ENCODE measurements around the gene KIAA1671. TPM values are rescaled to one million over a fixed set of nuclear protein-coding genes. Genes with fewer than 3 reads are reported as not detected.
A peak's percentile ranks its signal among the peaks of the same experiment; 100 is the strongest.

The KIAA1671 gene
- polyA plus RNA-seq, 4 donors = 7.0 to 24.3 (median 14.7) TPM

DNA sequence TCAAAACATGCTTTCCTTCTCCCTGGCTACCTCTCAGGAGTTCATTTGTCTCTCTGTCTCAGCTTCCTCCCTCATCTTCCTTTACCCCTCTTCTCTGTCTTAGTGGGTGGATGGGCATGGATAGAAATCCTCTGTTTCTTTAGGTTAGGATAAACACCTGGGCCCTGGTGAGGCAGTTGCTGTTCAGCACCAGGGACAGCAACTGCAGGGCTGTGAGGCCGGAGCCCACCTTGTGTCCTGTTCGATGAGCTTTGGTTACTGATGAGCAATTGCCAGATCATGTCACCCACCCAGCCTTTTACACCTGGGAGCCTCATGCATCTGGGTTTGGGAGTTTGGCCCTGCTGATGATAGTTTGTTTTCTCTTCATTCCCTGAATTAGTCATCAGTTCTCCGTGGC lies 241.0 kb downstream of the KIAA1671 start:
- WGBS, 3 donors = 72 to 95% (median 86%) methylated on average over 3 of the region's 3 CpGs
- Histone ChIP-seq H3K4me1 (ENCODE audit: control insufficient read depth in 3 of 3, insufficient read depth in 2 of 3, low read depth in 1 of 3, low read length in 2 of 3) (no peaks in the 10 kb centered on the region), H3K4me3 (ENCODE audit: low read depth in 1 of 3, low read length in 3 of 3) (no peak overlapping the region), H3K36me3 (ENCODE audit: control insufficient read depth in 3 of 3, insufficient read depth in 2 of 3, low read depth in 1 of 3, low read length in 3 of 3) (peaks cover 0 to 48% (median 12%) of the 10 kb centered on the region in 3 donors), H3K9me3 (ENCODE audit: control insufficient read depth in 2 of 2, insufficient read depth in 1 of 2, low read depth in 1 of 2, low read length in 1 of 2) (no peaks in the 10 kb centered on the region), H3K27me3 (ENCODE audit: control insufficient read depth in 3 of 3, insufficient read depth in 3 of 3, low read length in 3 of 3) (no peaks in the 10 kb centered on the region), H3K27ac (ENCODE audit: low read depth in 1 of 3, low read length in 2 of 3) (peak overlapping the region in 1 of 3 donors; percentile 14)
- DNase-seq (peak in 1 of 2 donors; percentile 29), FAIRE-seq (no peak)

DNA sequence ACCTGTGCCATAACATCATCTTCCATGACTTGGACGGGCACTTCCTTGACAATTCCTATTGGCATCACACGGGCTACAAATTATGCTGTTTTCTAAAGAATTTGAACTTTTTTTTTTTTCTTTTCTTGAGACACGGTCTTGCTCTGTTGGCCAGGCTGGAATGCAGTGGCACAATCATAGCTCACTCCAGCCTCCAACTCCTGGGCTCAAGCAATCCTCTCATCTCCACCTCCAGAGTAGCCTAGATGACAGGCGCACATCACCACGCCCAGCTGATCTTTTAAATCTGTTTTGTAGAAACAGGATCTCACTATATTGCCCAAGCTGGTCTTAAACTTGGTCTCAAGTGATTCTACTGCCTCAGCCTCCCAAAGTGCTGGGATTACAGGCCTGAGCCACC lies 243.8 kb downstream of the KIAA1671 start:
- peaks cover 0 to 41% (median 12%) of the 10 kb centered on the region in 3 donors for H3K36me3 ChIP-seq (ENCODE audit: control insufficient read depth in 3 of 3, insufficient read depth in 2 of 3, low read depth in 1 of 3, low read length in 3 of 3)

DNA sequence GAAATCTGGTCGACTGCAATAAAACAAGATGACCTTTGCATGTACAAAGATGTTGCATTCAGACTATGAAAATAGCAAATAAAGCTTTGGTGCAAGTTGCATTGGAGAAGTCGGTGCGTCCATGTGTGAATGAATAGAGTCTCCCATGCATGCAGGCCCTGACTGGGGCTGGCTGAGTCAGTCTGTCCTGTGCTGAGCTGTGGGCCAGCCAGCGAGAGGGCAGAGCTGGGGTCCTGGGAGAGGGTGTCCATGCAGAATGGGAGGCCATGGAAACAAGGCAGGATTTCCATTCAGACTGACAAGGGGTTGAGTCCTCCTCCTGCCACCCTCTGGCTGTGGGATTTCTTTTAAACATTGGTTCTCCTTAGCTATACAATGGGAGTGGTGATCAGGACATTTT lies 244.8 kb downstream of the KIAA1671 start:
- DNase-seq = no peak
- Histone ChIP-seq H3K9me3 (ENCODE audit: control insufficient read depth in 2 of 2, insufficient read depth in 1 of 2, low read depth in 1 of 2, low read length in 1 of 2) (no peaks in the 10 kb centered on the region), H3K27me3 (ENCODE audit: control insufficient read depth in 3 of 3, insufficient read depth in 3 of 3, low read length in 3 of 3) (no peaks in the 10 kb centered on the region), H3K27ac (ENCODE audit: low read depth in 1 of 3, low read length in 2 of 3) (no peak overlapping the region), H3K4me3 (ENCODE audit: low read depth in 1 of 3, low read length in 3 of 3) (no peak overlapping the region), H3K36me3 (ENCODE audit: control insufficient read depth in 3 of 3, insufficient read depth in 2 of 3, low read depth in 1 of 3, low read length in 3 of 3) (peaks cover 0 to 40% (median 12%) of the 10 kb centered on the region in 3 donors), H3K4me1 (ENCODE audit: control insufficient read depth in 3 of 3, insufficient read depth in 2 of 3, low read depth in 1 of 3, low read length in 2 of 3) (no peaks in the 10 kb centered on the region)
- FAIRE-seq = no peak
- WGBS, 3 donors = 82 to 88% (median 87%) methylated on average over 4 of the region's 4 CpGs

More for the DNA sequence above, 243.8 kb downstream of the KIAA1671 start:
- FAIRE-seq (no peak), DNase-seq (no peak)
- WGBS, 3 donors = 91 to 95% (median 92%) methylated on average over 5 of the region's 5 CpGs
- H3K27ac ChIP-seq (ENCODE audit: low read depth in 1 of 3, low read length in 2 of 3) = no peak overlapping the region
- no peak overlapping the region for H3K4me3 ChIP-seq (ENCODE audit: low read depth in 1 of 3, low read length in 3 of 3)
- H3K9me3 ChIP-seq (ENCODE audit: control insufficient read depth in 2 of 2, insufficient read depth in 1 of 2, low read depth in 1 of 2, low read length in 1 of 2) = no peaks in the 10 kb centered on the region
- no peaks in the 10 kb centered on the region for H3K27me3 ChIP-seq (ENCODE audit: control insufficient read depth in 3 of 3, insufficient read depth in 3 of 3, low read length in 3 of 3)
- no peaks in the 10 kb centered on the region for H3K4me1 ChIP-seq (ENCODE audit: control insufficient read depth in 3 of 3, insufficient read depth in 2 of 3, low read depth in 1 of 3, low read length in 2 of 3)

DNA sequence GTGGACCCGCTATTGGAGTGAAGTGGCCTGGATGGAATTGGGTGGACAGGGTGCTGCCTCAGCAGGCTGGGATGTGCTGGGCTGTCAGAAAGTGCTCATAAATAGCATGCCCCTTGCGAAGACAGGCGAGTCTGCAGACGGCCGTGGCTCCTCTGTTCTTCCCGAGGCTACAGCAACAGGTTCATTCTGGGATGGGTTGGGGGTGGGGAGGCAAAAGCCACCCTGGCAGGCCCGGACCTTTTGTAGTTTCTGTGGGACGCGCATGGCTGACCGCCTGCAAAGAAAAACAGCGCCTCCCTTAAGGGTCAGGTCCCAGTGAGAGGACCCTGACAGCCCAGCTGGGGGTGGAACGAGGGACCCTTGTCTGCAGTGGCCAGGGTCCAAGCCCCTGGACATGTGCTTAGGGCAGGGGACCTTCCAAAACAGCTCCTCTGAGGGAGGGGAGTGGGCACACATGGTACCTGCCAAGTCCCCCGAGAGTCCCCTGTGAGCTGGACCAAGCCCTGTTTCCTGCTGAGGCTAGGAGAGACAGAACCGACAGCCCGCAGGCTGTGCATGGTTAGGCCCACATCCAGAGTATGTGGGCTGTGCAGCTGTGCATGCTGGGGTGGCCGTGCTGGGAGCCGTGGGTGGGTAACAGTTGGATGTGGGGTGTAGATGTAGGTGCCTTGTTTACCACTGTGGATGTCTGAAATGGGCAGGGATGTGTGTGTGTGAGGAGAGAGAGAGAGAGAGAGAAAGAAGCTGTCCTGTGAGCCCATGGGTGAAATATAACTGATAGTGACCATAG lies 247.4 kb downstream of the KIAA1671 start, which contains the start of gene CRYBB3:
Gene CRYBB3, plus strand, starts transcription at position 128 of the 790 bp plus-strand sequence. CDS start 1,539 bp downstream, outside the sequence.
- no peak for FAIRE-seq
- 76 to 85% (median 79%) methylated on average over 17 of the region's 17 CpGs for WGBS, 3 donors
- H3K4me3 ChIP-seq (ENCODE audit: low read depth in 1 of 3, low read length in 3 of 3) = no peak within 1 kb of the TSS
- H3K36me3 ChIP-seq (ENCODE audit: control insufficient read depth in 3 of 3, insufficient read depth in 2 of 3, low read depth in 1 of 3, low read length in 3 of 3) = peaks cover 0 to 40% (median 12%) of the 10 kb centered on the region in 3 donors
- no peak within 1 kb of the TSS for H3K27ac ChIP-seq (ENCODE audit: low read depth in 1 of 3, low read length in 2 of 3)
- H3K27me3 ChIP-seq (ENCODE audit: control insufficient read depth in 3 of 3, insufficient read depth in 3 of 3, low read length in 3 of 3) = no peaks in the 10 kb centered on the region
- H3K9me3 ChIP-seq (ENCODE audit: control insufficient read depth in 2 of 2, insufficient read depth in 1 of 2, low read depth in 1 of 2, low read length in 1 of 2) = no peaks in the 10 kb centered on the region
- DNase-seq = no peak
- H3K4me1 ChIP-seq (ENCODE audit: control insufficient read depth in 3 of 3, insufficient read depth in 2 of 3, low read depth in 1 of 3, low read length in 2 of 3) = no peaks in the 10 kb centered on the region

DNA sequence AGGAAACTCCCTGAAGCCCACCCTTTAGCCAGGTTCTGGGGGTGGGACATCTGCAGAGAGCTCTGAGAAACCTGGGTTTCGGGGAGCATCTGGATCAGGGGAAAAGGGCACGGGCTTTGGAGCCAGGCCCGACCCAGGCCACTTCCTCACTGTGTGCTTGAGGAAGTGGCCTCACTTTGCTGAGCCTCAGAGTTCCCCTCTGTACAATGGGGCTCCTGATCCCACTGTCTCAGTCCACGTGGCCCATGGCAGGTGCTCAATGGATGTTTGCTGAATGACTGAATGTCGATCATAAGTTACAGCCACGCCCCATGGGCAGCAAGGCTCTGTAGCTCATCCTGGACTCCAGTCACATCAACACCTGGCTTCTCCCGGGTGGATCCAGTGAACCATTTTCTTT lies 248.5 kb downstream of the KIAA1671 start:
- DNase-seq = no peak
- no peak overlapping the region for H3K27ac ChIP-seq (ENCODE audit: low read depth in 1 of 3, low read length in 2 of 3)
- FAIRE-seq = no peak

DNA sequence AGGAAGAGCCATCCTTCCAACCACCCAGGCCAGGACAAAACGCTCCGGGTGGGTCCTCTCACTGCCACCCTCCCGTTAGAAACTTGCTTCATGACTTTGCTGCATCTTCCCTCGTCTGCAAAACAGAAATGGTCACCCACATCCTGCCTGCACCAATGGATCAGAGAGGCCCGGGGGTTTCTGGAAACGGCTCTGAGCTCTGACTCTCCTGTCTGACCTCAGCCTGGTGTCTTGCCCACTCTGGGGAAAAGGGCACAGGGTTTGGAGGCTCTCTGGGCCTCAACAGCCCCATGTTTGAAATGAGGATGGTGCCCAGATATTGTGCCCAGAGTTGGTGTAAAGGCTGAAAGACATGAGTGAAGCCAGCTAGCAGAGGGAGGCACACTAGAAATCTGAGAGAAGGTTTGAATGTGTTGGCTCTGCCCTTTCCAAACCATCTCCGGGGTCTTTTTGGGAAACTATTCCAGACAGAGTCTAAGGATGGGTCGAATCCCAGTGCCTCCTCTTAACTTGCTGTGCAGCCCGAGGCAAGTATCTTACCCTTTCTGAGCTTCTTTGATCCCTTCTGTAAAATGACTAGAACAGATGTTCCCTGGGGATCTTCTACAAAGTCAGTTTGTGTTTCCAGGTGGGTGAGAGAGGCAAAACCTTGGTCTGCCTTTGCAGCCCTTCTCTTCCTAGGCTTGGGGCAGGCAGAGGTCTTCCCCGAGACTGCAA lies 249.2 kb downstream of the KIAA1671 start:
- 68 to 77% (median 71%) methylated on average over 10 of the region's 10 CpGs for WGBS, 3 donors
- FAIRE-seq (no peak), DNase-seq (no peak)
- no peaks in the 10 kb centered on the region for H3K9me3 ChIP-seq (ENCODE audit: control insufficient read depth in 2 of 2, insufficient read depth in 1 of 2, low read depth in 1 of 2, low read length in 1 of 2)
- H3K27ac ChIP-seq (ENCODE audit: low read depth in 1 of 3, low read length in 2 of 3) = no peak overlapping the region
- no peak overlapping the region for H3K4me3 ChIP-seq (ENCODE audit: low read depth in 1 of 3, low read length in 3 of 3)
- no peaks in the 10 kb centered on the region for H3K27me3 ChIP-seq (ENCODE audit: control insufficient read depth in 3 of 3, insufficient read depth in 3 of 3, low read length in 3 of 3)
- H3K36me3 ChIP-seq (ENCODE audit: control insufficient read depth in 3 of 3, insufficient read depth in 2 of 3, low read depth in 1 of 3, low read length in 3 of 3) = peaks cover 0 to 31% (median 6%) of the 10 kb centered on the region in 3 donors
- H3K4me1 ChIP-seq (ENCODE audit: control insufficient read depth in 3 of 3, insufficient read depth in 2 of 3, low read depth in 1 of 3, low read length in 2 of 3) = no peaks in the 10 kb centered on the region

More for the DNA sequence above, 248.5 kb downstream of the KIAA1671 start:
- no peaks in the 10 kb centered on the region for H3K27me3 ChIP-seq (ENCODE audit: control insufficient read depth in 3 of 3, insufficient read depth in 3 of 3, low read length in 3 of 3)
- no peaks in the 10 kb centered on the region for H3K9me3 ChIP-seq (ENCODE audit: control insufficient read depth in 2 of 2, insufficient read depth in 1 of 2, low read depth in 1 of 2, low read length in 1 of 2)
- no peak overlapping the region for H3K4me3 ChIP-seq (ENCODE audit: low read depth in 1 of 3, low read length in 3 of 3)
- H3K36me3 ChIP-seq (ENCODE audit: control insufficient read depth in 3 of 3, insufficient read depth in 2 of 3, low read depth in 1 of 3, low read length in 3 of 3) = peaks cover 0 to 37% (median 6%) of the 10 kb centered on the region in 3 donors
- 62 to 70% (median 69%) methylated on average over 7 of the region's 7 CpGs for WGBS, 3 donors
- no peaks in the 10 kb centered on the region for H3K4me1 ChIP-seq (ENCODE audit: control insufficient read depth in 3 of 3, insufficient read depth in 2 of 3, low read depth in 1 of 3, low read length in 2 of 3)

DNA sequence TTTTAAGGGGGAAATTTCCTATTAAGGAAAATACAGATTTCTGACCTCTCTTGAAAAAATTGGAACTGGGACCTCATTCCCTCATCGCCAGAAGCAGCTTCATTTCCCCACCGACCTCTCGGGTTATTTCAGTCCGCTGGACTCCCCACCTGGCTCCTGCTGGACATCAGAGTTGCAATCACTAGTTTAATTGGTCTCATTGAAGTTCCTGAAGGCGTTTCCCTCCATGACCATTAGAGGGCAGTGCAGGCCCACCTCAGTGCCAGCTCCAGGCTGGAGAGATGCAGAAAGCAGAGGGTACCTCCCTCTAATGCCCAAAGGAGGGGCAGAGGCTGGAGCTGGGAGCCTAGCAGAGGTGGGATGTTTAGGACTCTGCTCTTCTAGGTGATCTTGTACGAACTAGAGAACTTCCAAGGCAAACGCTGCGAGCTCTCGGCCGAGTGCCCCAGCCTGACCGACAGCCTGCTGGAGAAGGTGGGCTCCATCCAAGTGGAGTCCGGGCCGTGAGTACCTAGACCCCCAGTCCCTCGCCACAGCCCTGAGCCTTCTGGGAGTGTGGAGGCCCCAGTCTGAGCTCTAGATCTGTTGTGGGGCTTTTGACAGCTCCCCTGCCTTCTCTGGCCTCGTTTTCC lies 249.9 kb downstream of the KIAA1671 start:
- peaks cover 0 to 29% (median 5%) of the 10 kb centered on the region in 3 donors for H3K36me3 ChIP-seq (ENCODE audit: control insufficient read depth in 3 of 3, insufficient read depth in 2 of 3, low read depth in 1 of 3, low read length in 3 of 3)
- FAIRE-seq = no peak
- 56 to 64% (median 60%) methylated on average over 15 of the region's 15 CpGs for WGBS, 3 donors

DNA sequence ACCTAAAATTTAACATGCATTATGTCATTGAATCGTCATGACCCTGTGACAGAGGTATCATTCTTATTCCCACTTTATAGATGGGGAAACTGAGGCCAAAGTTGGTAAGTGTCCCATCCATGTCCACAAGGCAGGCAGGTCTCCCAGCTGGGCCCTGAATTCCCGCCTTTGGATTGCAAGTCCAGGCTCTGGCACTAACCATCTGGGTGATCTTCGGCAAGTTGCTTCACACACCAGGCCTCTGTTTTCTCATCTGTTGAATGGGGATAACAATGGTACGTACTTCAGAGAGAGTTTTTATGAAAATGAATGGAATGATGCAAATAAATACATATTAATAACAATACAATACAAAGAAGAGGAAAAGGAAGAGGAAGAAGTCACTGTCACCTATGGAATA lies 250.6 kb downstream of the KIAA1671 start:
- Histone ChIP-seq H3K27me3 (ENCODE audit: control insufficient read depth in 3 of 3, insufficient read depth in 3 of 3, low read length in 3 of 3) (no peaks in the 10 kb centered on the region), H3K4me1 (ENCODE audit: control insufficient read depth in 3 of 3, insufficient read depth in 2 of 3, low read depth in 1 of 3, low read length in 2 of 3) (no peaks in the 10 kb centered on the region), H3K36me3 (ENCODE audit: control insufficient read depth in 3 of 3, insufficient read depth in 2 of 3, low read depth in 1 of 3, low read length in 3 of 3) (peaks cover 0 to 24% (median 2%) of the 10 kb centered on the region in 3 donors), H3K27ac (ENCODE audit: low read depth in 1 of 3, low read length in 2 of 3) (no peak overlapping the region), H3K9me3 (ENCODE audit: control insufficient read depth in 2 of 2, insufficient read depth in 1 of 2, low read depth in 1 of 2, low read length in 1 of 2) (no peaks in the 10 kb centered on the region), H3K4me3 (ENCODE audit: low read depth in 1 of 3, low read length in 3 of 3) (no peak overlapping the region)
- FAIRE-seq = no peak
- WGBS, 3 donors = 89 to 95% (median 91%) methylated on average over 4 of the region's 4 CpGs
- DNase-seq = no peak

More for the DNA sequence above, 249.9 kb downstream of the KIAA1671 start:
- Histone ChIP-seq H3K27me3 (ENCODE audit: control insufficient read depth in 3 of 3, insufficient read depth in 3 of 3, low read length in 3 of 3) (no peaks in the 10 kb centered on the region), H3K4me1 (ENCODE audit: control insufficient read depth in 3 of 3, insufficient read depth in 2 of 3, low read depth in 1 of 3, low read length in 2 of 3) (no peaks in the 10 kb centered on the region), H3K4me3 (ENCODE audit: low read depth in 1 of 3, low read length in 3 of 3) (no peak overlapping the region), H3K27ac (ENCODE audit: low read depth in 1 of 3, low read length in 2 of 3) (no peak overlapping the region), H3K9me3 (ENCODE audit: control insufficient read depth in 2 of 2, insufficient read depth in 1 of 2, low read depth in 1 of 2, low read length in 1 of 2) (no peaks in the 10 kb centered on the region)
- peak; percentile 59 for DNase-seq

Measured in small intestine (tissue), 7 donors.